Erythroblast (primary cell): ENCODE data around the gene MICAL1.

ENCODE experiments used
- GATA1 ChIP-seq: IDR thresholded peaks from 2 replicates; pipeline ENCODE4 v1.6.1; 2011; ENCODE audit warnings: low read depth, mild to moderate bottlenecking, control low read depth, low read length, moderate library complexity
- POLR2A ChIP-seq: IDR thresholded peaks from 2 replicates; pipeline ENCODE4 v1.6.1; 2011; ENCODE audit warnings: mild to moderate bottlenecking, low read length

DNA sequence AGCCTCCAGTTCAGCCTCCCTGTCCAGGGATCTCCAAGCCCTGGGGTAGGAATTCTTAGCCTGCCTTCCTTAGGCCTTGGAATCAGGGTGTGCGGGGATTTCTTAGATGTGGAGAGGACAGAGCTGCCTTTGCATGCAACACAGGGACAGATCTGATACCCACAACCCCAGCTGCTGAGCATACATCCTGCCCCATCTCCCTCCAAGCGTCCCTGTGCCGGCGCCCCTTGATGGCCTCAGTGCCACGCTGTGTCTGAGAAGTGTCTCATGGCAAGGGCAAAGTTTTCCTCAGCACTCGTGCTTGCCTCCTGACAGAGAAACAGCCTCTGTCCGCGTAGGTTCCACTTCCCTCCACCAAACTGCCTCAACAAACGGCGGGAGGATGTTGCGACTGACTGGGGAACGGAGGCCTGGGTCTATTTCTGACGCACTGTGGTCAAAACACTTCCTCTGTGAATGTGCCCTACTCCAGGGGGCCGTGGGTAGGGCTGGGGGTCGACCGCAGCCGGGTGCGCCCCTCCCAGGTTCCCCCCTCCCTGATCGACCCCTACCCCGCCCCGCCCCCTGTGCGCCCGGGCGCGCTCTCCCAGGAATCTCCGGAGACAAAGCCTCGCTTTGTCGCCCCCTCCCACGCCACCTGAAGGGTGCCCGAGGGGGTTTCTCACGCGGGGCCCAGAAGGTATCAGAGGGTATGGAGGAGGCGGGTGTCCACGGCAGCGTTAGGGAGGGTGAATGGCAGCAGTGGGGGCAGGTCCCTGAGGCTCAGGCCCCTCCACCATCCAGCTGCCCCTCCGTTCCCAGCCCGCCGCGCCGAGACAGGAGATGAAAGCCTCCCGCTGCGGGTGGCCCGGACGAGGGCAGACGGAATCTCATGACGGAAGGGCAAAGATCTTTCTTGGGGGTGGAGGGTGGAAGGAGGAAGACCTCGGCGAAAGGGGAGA, 806 bp downstream of the MICAL1 start:
- TF ChIP-seq POLR2A (no peak), GATA1 (no peak)
